Limb (tissue), 2 donors: ENCODE data around the gene RPLP1.
A peak's percentile ranks its signal among the peaks of the same experiment; 100 is the strongest.
"Not testable (repeated sequence)": the region's sequence is repeated elsewhere in the genome, so short reads cannot be mapped to it uniquely, and the experiment has no call there.

ENCODE experiments used
- DNase-seq, 2 donors: peaks; one replicate each; pipeline ENCODE4 v3.0.0-alpha.2; 2016; ENCODE audit errors: extremely low spot score in 2 of 2

RPLP1 gene

GRCh38 chr15:69436951-69437350 lies 15.7 kb upstream of the RPLP1 start:
- no peak for DNase-seq

GRCh38 chr15:69439623-69440022 lies 13.0 kb upstream of the RPLP1 start:
- DNase-seq, result no peak

GRCh38 chr15:69443032-69443611 lies 9.5 kb upstream of the RPLP1 start:
- no peak for DNase-seq

- DNase-seq, result no peak
Measured at GRCh38 chr15:69444686-69445085, 7.9 kb upstream of the RPLP1 start.

- no peak for DNase-seq
Measured at GRCh38 chr15:69446953-69447352, 5.7 kb upstream of the RPLP1 start.

GRCh38 chr15:69450221-69450620 lies 2.4 kb upstream of the RPLP1 start:
- not testable (repeated sequence) for DNase-seq

GRCh38 chr15:69450968-69451695 lies 1.5 kb upstream of the RPLP1 start:
- no peak for DNase-seq

- DNase-seq, result peak in 1 of 2 donors; percentile 21
Measured at GRCh38 chr15:69451951-69452691, 497 bp upstream of the RPLP1 start.

- DNase-seq, result no peak
Measured at GRCh38 chr15:69454953-69455352, 2.3 kb downstream of the RPLP1 start.

- DNase-seq, result no peak
Measured at GRCh38 chr15:69456208-69457166, 3.9 kb downstream of the RPLP1 start.

- DNase-seq, result no peak
Measured at GRCh38 chr15:69457304-69458280, 5.0 kb downstream of the RPLP1 start.

GRCh38 chr15:69459066-69459465 lies 6.4 kb downstream of the RPLP1 start:
- DNase-seq, result no peak

GRCh38 chr15:69460481-69460880 lies 7.9 kb downstream of the RPLP1 start:
- no peak for DNase-seq

GRCh38 chr15:69462030-69462492 lies 9.4 kb downstream of the RPLP1 start:
- peak in 1 of 2 donors; percentile 56 for DNase-seq

- peak; percentile 98 for DNase-seq
Measured at GRCh38 chr15:69462493-69463181, 10.0 kb downstream of the RPLP1 start.

- DNase-seq, result no peak
Measured at GRCh38 chr15:69463182-69463756, 10.7 kb downstream of the RPLP1 start.

GRCh38 chr15:69465253-69465652 lies 12.6 kb downstream of the RPLP1 start:
- DNase-seq, result no peak

GRCh38 chr15:69466733-69467132 lies 14.1 kb downstream of the RPLP1 start:
- DNase-seq, result no peak

GRCh38 chr15:69467636-69468035 lies 15.0 kb downstream of the RPLP1 start:
- DNase-seq, result no peak
